ENCODE measurements around the gene ZNF619. TPM values are rescaled to one million over a fixed set of nuclear protein-coding genes. Genes with fewer than 3 reads are reported as not detected.

Gene ZNF619
- total RNA-seq, 1 experiment from 2014 or later, result 8.3 TPM

GRCh38 chr3:40464339-40465110, 12.4 kb upstream of the ZNF619 start:
- H3K4me1 Mint-ChIP-seq (ENCODE audit: insufficient read depth, unreplicated experiment), result no peaks in the 10 kb centered on the region
- H3K27ac Mint-ChIP-seq (ENCODE audit: low read depth, unreplicated experiment), result no peak overlapping the region
- CTCF ChIA-PET, result interaction anchor here (0.6 to 1.2 kb wide), 2 partner anchors 113 to 136 kb away, joined by 3 to 5 read pairs; no protein-coding TSS in a partner anchor
- no peaks in the 10 kb centered on the region for H3K27me3 Mint-ChIP-seq (ENCODE audit: insufficient read depth, unreplicated experiment)
- TF ChIP-seq CTCF (IDR thresholded peaks at IDR 0.05; ENCODE audit: unreplicated experiment), result no peak
- POLR2A ChIA-PET, result interaction anchor here (0.6 to 3.0 kb wide), 5 partner anchors 11 to 1290 kb away, joined by 3 to 15 read pairs (median 4); partner anchors contain the start of gene ZNF619
- DNase-seq (ENCODE audit: unreplicated experiment), result no peak
- no peak overlapping the region for H3K4me3 Mint-ChIP-seq (ENCODE audit: unreplicated experiment)
- H3K9me3 Mint-ChIP-seq (ENCODE audit: unreplicated experiment), result no peaks in the 10 kb centered on the region
- intact Hi-C loops (cut with micrococcal nuclease), result no loop called here
- H3K36me3 Mint-ChIP-seq (ENCODE audit: insufficient read depth, unreplicated experiment), result peaks cover 69% of the 10 kb centered on the region
- no TSS peak for BruUV-seq (replicated peaks)

GRCh38 chr3:40465111-40465407, 11.9 kb upstream of the ZNF619 start:
- BruUV-seq (replicated peaks), result no TSS peak
- no peak overlapping the region for H3K27ac Mint-ChIP-seq (ENCODE audit: low read depth, unreplicated experiment)
- no peaks in the 10 kb centered on the region for H3K4me1 Mint-ChIP-seq (ENCODE audit: insufficient read depth, unreplicated experiment)
- CTCF ChIA-PET, result interaction anchor here (0.6 to 1.2 kb wide), 3 partner anchors 18 to 137 kb away, joined by 3 to 6 read pairs (median 5); no protein-coding TSS in a partner anchor
- POLR2A ChIA-PET, result interaction anchor here (0.6 to 3.0 kb wide), 6 partner anchors 11 to 1290 kb away, joined by 3 to 15 read pairs (median 5); partner anchors contain the start of gene ZNF619
- intact Hi-C loops (cut with micrococcal nuclease), result no loop called here
- DNase-seq (ENCODE audit: unreplicated experiment), result no peak
- TF ChIP-seq CTCF (IDR thresholded peaks at IDR 0.05; ENCODE audit: unreplicated experiment), result no peak
- H3K36me3 Mint-ChIP-seq (ENCODE audit: insufficient read depth, unreplicated experiment), result peaks cover 63% of the 10 kb centered on the region
- H3K4me3 Mint-ChIP-seq (ENCODE audit: unreplicated experiment), result no peak overlapping the region
- no peaks in the 10 kb centered on the region for H3K27me3 Mint-ChIP-seq (ENCODE audit: insufficient read depth, unreplicated experiment)
- no peaks in the 10 kb centered on the region for H3K9me3 Mint-ChIP-seq (ENCODE audit: unreplicated experiment)

- no peak for DNase-seq (ENCODE audit: unreplicated experiment)
- H3K9me3 Mint-ChIP-seq (ENCODE audit: unreplicated experiment), result no peaks in the 10 kb centered on the region
- peaks cover 59% of the 10 kb centered on the region for H3K36me3 Mint-ChIP-seq (ENCODE audit: insufficient read depth, unreplicated experiment)
- ChIA-PET POLR2A (interaction anchor here (0.8 to 3.0 kb wide), 6 partner anchors 9 to 62 kb away, joined by 3 to 15 read pairs (median 6); partner anchors contain the start of genes RPL14 and ZNF619), CTCF (interaction anchor here (0.6 to 1.2 kb wide), 3 partner anchors 17 to 137 kb away, joined by 3 to 6 read pairs (median 5); no protein-coding TSS in a partner anchor)
- no peak for TF ChIP-seq CTCF (IDR thresholded peaks at IDR 0.05; ENCODE audit: unreplicated experiment)
- H3K4me1 Mint-ChIP-seq (ENCODE audit: insufficient read depth, unreplicated experiment), result no peaks in the 10 kb centered on the region
- no peaks in the 10 kb centered on the region for H3K27me3 Mint-ChIP-seq (ENCODE audit: insufficient read depth, unreplicated experiment)
- no peak overlapping the region for H3K4me3 Mint-ChIP-seq (ENCODE audit: unreplicated experiment)
- BruUV-seq (replicated peaks), result no TSS peak
- intact Hi-C loops (cut with micrococcal nuclease), result no loop called here
- no peak overlapping the region for H3K27ac Mint-ChIP-seq (ENCODE audit: low read depth, unreplicated experiment)
Measured at GRCh38 chr3:40465456-40465855, 11.5 kb upstream of the ZNF619 start.

- no peak for DNase-seq (ENCODE audit: unreplicated experiment)
- no TSS peak for BruUV-seq (replicated peaks)
- ChIA-PET CTCF (no interaction called here), POLR2A (interaction anchor here (1.3 kb wide), 1 partner anchor 10 kb away, joined by 6 read pairs; no protein-coding TSS in a partner anchor)
- H3K9me3 Mint-ChIP-seq (ENCODE audit: unreplicated experiment), result no peaks in the 10 kb centered on the region
- H3K4me1 Mint-ChIP-seq (ENCODE audit: insufficient read depth, unreplicated experiment), result no peaks in the 10 kb centered on the region
- H3K27me3 Mint-ChIP-seq (ENCODE audit: insufficient read depth, unreplicated experiment), result no peaks in the 10 kb centered on the region
- no peak overlapping the region for H3K4me3 Mint-ChIP-seq (ENCODE audit: unreplicated experiment)
- H3K36me3 Mint-ChIP-seq (ENCODE audit: insufficient read depth, unreplicated experiment), result peaks cover 34% of the 10 kb centered on the region
- intact Hi-C loops (cut with micrococcal nuclease), result no loop called here
- TF ChIP-seq CTCF (IDR thresholded peaks at IDR 0.05; ENCODE audit: unreplicated experiment), result no peak
- H3K27ac Mint-ChIP-seq (ENCODE audit: low read depth, unreplicated experiment), result no peak overlapping the region
Measured at GRCh38 chr3:40468018-40468417, 8.9 kb upstream of the ZNF619 start.
